Measurements from ENCODE around the gene DGKI.
"Not testable (repeated sequence)": the region's sequence is repeated elsewhere in the genome, so short reads cannot be mapped to it uniquely, and the experiment has no call there.

DGKI gene

GRCh38 chr7:137476937-137477336, 369.8 kb downstream of the DGKI start:
- H3K4me3 ChIP-seq (ENCODE audit: low read length), result no peak overlapping the region
- DNase-seq (ENCODE audit: low read depth, low spot score), result no peak

- DNase-seq (ENCODE audit: low read depth, low spot score), result no peak
- H3K4me3 ChIP-seq (ENCODE audit: low read length), result no peak overlapping the region
Measured at GRCh38 chr7:137475966-137476365, 370.8 kb downstream of the DGKI start.

GRCh38 chr7:137474540-137475026, 372.2 kb downstream of the DGKI start:
- no peak for DNase-seq (ENCODE audit: low read depth, low spot score)
- no peak overlapping the region for H3K4me3 ChIP-seq (ENCODE audit: low read length)

DNA sequence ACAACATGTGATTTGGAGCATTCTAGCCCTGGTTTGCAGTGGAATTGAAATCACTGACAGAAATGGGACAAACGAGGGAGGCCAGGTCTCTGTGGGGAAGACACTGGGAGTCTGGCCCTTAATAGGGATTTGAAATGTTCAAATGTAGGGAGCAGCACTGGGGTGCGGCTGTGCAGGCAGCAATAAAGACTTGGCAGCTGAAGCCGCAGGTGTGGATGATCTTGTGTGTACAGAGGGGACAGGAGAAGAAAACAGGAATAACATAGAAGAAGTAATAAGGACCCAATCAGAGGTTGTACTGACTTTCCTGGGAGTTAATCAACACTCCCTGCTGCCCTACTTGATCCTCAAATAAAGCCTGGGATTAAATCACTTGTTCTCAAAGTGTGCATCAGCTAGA, 375.6 kb downstream of the DGKI start:
- DNase-seq (ENCODE audit: low read depth, low spot score), result no peak
- H3K4me3 ChIP-seq (ENCODE audit: low read length), result no peak overlapping the region

- no peak overlapping the region for H3K4me3 ChIP-seq (ENCODE audit: low read length)
- no peak for DNase-seq (ENCODE audit: low read depth, low spot score)
Measured at GRCh38 chr7:137469858-137470257, 376.9 kb downstream of the DGKI start.

DNA sequence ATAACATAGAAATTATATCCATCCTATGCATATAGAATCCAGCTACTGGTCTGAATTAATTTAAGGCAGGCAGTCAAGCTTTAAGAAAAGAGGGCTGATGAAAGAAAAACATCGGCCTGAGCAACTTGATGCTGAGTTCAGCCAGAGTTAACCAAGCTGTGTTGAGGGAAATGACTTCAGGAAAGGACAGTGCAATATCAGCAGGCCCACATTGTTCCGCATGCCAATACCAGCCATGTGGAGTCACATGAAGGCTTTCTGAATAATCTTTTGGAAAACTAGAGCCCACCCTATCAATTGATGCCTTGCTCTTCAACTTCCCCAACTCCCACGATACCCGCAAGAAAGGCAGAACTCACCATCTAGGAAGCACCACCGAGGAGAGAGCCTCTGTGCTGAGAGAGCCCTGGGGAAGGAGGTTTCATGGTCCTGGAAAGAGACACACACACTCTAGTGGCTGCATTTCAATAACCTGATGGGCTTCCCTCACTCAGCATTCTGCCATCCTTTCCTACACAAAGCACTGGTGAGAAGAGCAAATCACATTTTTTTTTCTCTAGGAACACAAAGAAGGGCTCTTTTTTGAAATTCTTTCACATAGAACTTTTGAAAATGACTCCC, 377.5 kb downstream of the DGKI start:
- DNase-seq (ENCODE audit: low read depth, low spot score), result no peak
- no peak overlapping the region for H3K4me3 ChIP-seq (ENCODE audit: low read length)

- H3K4me3 ChIP-seq (ENCODE audit: low read length), result no peak overlapping the region
- DNase-seq (ENCODE audit: low read depth, low spot score), result no peak
Measured at GRCh38 chr7:137462847-137463246, 383.9 kb downstream of the DGKI start.

- H3K4me3 ChIP-seq (ENCODE audit: low read length), result no peak overlapping the region
- DNase-seq (ENCODE audit: low read depth, low spot score), result no peak
Measured at GRCh38 chr7:137462074-137462715, 384.6 kb downstream of the DGKI start.

DNA sequence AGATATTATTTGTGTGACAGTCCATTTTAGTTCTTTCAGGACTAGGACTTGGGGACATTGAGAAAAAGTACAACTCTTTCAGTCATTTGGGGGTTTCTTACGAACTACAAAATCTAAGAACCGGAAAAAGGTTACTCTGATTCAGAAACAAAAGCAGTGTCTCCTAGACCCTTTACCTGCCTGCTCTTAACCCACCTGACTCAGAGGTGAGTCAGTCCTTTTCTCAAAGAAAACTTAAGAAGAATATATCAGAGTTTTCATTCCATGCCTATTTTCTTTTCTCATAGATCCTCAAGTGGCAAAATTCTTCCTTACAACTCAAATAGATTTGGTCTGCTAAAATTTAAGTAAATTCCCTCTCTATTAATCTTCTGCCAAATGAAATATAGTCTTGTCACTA, 388.4 kb downstream of the DGKI start:
- no peak for DNase-seq (ENCODE audit: low read depth, low spot score)
- H3K4me3 ChIP-seq (ENCODE audit: low read length), result no peak overlapping the region

DNA sequence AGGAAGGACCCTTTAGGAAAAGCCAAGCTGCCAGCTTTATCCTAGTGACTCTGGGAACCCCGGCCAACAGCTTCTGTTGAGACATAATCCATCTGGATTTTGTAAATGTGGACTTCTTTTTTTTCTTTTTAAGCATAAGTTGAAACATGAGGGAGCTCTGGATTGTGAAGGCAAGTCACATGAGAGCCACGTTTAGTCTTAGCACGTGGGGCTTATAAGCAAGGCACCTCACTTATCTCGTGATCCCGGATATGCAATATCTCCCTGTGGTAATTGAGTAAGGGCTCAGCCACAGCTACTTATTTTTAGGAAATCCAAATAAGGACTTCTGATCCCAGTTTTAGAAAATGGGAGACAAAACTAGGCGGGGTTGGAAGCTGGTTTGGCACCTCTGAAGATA, 392.0 kb downstream of the DGKI start:
- DNase-seq (ENCODE audit: low read depth, low spot score), result no peak
- no peak overlapping the region for H3K4me3 ChIP-seq (ENCODE audit: low read length)

GRCh38 chr7:137454246-137454724, 392.5 kb downstream of the DGKI start:
- peak; percentile 32 for DNase-seq (ENCODE audit: low read depth, low spot score)
- H3K4me3 ChIP-seq (ENCODE audit: low read length), result no peak overlapping the region

GRCh38 chr7:137453356-137453755, 393.4 kb downstream of the DGKI start:
- no peak for DNase-seq (ENCODE audit: low read depth, low spot score)
- no peak overlapping the region for H3K4me3 ChIP-seq (ENCODE audit: low read length)

DNA sequence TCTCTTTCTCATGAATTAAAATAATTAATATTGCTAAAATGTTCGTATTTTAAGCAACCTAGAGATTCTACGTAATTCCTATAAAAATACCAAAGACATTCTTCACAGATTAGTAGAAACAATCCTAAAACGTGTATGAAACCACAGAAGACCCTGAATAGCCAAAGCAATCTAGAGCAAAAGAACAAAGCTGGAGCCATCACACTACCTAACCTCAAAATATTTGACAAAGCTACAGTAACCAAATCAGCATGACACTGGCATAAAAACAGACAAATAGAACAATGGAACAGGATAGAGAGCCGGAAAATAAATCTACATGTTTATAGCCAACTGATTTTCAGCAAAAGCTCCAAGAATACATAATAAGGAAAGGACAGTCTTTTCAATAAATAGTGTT, 397.8 kb downstream of the DGKI start:
- H3K4me3 ChIP-seq (ENCODE audit: low read length), result no peak overlapping the region
- DNase-seq (ENCODE audit: low read depth, low spot score), result no peak

- not testable (repeated sequence) for DNase-seq (ENCODE audit: low read depth, low spot score); H3K4me3 ChIP-seq (ENCODE audit: low read length)
Measured at GRCh38 chr7:137448572-137448971, 398.2 kb downstream of the DGKI start.

- DNase-seq (ENCODE audit: low read depth, low spot score), result no peak
- no peak overlapping the region for H3K4me3 ChIP-seq (ENCODE audit: low read length)
Measured at GRCh38 chr7:137446025-137446424, 400.7 kb downstream of the DGKI start.

- no peak for DNase-seq (ENCODE audit: low read depth, low spot score)
- H3K4me3 ChIP-seq (ENCODE audit: low read length), result no peak overlapping the region
Measured at GRCh38 chr7:137445268-137445667, 401.5 kb downstream of the DGKI start.

DNA sequence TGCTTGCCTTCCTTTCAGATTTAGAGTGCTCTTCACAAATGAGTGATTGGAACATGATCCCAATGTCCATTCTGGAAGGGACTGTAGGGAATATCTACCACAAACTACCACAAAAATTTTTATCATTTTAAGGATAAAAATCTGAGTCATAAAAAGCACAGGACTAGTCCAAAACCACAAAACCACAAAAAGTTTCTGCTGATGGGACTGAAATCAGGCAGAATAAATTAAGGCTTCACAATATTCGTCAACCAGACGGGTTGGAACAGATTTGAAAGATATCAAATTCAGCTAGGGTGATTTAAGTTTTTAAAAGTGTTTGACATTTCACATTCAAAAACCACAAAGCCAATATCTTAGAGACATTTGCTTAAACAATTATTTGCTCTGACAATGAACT, 403.2 kb downstream of the DGKI start:
- no peak overlapping the region for H3K4me3 ChIP-seq (ENCODE audit: low read length)
- no peak for DNase-seq (ENCODE audit: low read depth, low spot score)

GRCh38 chr7:137441451-137441850, 405.3 kb downstream of the DGKI start:
- H3K4me3 ChIP-seq (ENCODE audit: low read length), result no peak overlapping the region

DNA sequence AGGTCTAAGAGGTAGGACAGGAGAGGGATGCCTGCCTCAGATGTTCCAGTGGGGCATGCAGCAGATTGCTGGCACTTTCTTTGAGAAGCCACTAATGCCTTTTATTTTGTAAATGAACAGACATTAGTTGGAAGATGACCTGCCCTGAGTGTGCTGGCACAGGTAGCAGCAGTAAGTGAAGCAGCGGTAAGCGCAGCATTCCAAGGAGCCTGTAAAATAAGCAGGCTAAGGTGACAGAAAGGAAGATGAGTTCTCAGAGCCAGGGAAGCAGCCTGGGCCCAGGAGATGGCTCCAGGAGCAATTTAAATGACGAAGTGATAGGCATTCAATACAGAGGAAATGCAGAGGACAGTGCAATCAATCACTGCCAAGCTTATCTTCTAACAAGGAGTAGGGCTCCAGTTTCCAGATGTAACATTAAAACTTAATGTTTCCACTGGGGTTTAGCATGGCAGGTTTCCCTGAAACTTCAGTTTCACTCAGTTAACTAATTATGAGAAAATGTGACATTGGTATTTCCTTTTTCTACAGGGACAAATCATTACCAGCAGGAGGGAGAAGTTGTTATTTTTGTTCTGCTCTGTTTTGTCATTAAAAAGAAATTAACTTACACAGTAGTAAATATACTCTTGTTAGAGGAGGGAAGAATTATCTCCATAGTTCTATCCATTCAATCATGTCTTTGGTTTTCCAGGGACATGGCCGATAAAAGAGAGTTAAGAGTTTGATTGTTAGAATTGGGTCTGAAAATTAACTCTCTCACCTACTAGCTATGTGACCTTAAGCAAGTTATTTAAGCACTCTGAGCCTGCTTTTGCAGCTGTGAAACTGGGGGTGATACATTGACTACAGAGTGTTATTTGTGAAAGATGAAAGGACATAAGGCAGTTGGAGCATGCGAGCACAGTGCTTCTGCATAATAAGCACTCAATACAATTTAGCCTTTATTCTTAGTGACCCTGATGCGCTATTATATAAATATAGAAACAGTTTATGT, 406.6 kb downstream of the DGKI start:
- no peak for DNase-seq (ENCODE audit: low read depth, low spot score)
- H3K4me3 ChIP-seq (ENCODE audit: low read length), result no peak overlapping the region

More at GRCh38 chr7:137441451-137441850, 405.3 kb downstream of the DGKI start:
- DNase-seq (ENCODE audit: low read depth, low spot score), result no peak

DNA sequence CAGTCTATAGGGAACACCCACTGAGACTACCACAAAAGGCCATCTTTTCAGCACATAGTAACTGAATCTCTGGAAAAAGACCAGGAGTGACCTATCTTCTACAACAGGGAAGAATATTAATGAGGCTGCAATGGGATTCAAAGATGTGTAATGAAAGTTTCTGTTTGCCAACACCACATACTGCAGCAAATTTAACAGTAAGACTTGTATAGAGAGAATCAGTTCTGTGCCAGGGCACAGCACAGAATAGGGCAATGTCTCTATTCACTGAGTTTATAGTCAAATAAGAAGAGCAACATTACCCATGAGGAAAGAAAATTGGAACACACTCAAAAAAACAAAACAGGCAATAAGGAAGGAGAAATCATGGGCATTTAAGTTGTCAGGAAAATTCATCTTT, 411.8 kb downstream of the DGKI start:
- H3K4me3 ChIP-seq (ENCODE audit: low read length), result no peak overlapping the region
- DNase-seq (ENCODE audit: low read depth, low spot score), result no peak

All from Jurkat, Clone E6-1 (cell line).